Tongue (tissue), 2 donors: ENCODE results near the gene TIMM10. TPM values are rescaled to one million over a fixed set of nuclear protein-coding genes. Genes with fewer than 3 reads are reported as not detected.

ENCODE experiments used
- DNase-seq: peaks from one replicate; pipeline ENCODE4 v3.0.0-alpha.2; 2015
- total RNA-seq: library from RNA; depleted of rRNA; stranded (reverse); fragments of >200 nt; gene quantifications from one replicate; pipeline ENCODE4 v1.2.3, GENCODE V29; 2014

TIMM10 gene
- 16.8 TPM for total RNA-seq

GRCh38 chr11:57530596-57531507 is at the start of gene TIMM10:
Gene TIMM10, minus strand, starts transcription at chr11:57530754. Its CDS starts 565 bp downstream, at chr11:57530189.
- DNase-seq, result peak; percentile 99

- DNase-seq, result no peak
These were observed 43.5 kb upstream of the TIMM10 start for GRCh38 chr11:57574061-57574460.

- no peak for DNase-seq
These were observed 41.1 kb upstream of the TIMM10 start for GRCh38 chr11:57571606-57572005.

GRCh38 chr11:57568330-57568766 is 37.8 kb upstream of the TIMM10 start:
- peak; percentile 93 for DNase-seq

GRCh38 chr11:57567515-57568329 is 37.2 kb upstream of the TIMM10 start, which contains the start of gene UBE2L6:
Gene UBE2L6, minus strand, starts transcription at chr11:57567672. Its CDS starts 61 bp downstream, at chr11:57567611.
- DNase-seq, result peak; percentile 68

- DNase-seq, result no peak
These were observed 36.5 kb upstream of the TIMM10 start for GRCh38 chr11:57566905-57567514.

- DNase-seq, result peak; percentile 47
These were observed 35.7 kb upstream of the TIMM10 start for GRCh38 chr11:57566005-57566904.

GRCh38 chr11:57562596-57562995 is 32.0 kb upstream of the TIMM10 start:
- DNase-seq, result no peak

GRCh38 chr11:57560146-57560545 is 29.6 kb upstream of the TIMM10 start:
- no peak for DNase-seq

GRCh38 chr11:57556041-57556440 is 25.5 kb upstream of the TIMM10 start:
- DNase-seq, result no peak

- DNase-seq, result no peak
These were observed 24.8 kb upstream of the TIMM10 start for GRCh38 chr11:57555393-57555792.

- no peak for DNase-seq
These were observed 21.9 kb upstream of the TIMM10 start for GRCh38 chr11:57552479-57552878.

GRCh38 chr11:57551941-57552340 is 21.4 kb upstream of the TIMM10 start:
- no peak for DNase-seq

GRCh38 chr11:57549983-57550382 is 19.4 kb upstream of the TIMM10 start:
- DNase-seq, result no peak

- DNase-seq, result no peak
These were observed 17.4 kb upstream of the TIMM10 start for GRCh38 chr11:57547854-57548377.

GRCh38 chr11:57546869-57547475 is 16.4 kb upstream of the TIMM10 start:
- DNase-seq, result no peak

GRCh38 chr11:57546451-57546850 is 15.9 kb upstream of the TIMM10 start:
- DNase-seq, result no peak

GRCh38 chr11:57545883-57546282 is 15.3 kb upstream of the TIMM10 start:
- DNase-seq, result no peak

- DNase-seq, result no peak
These were observed 14.0 kb upstream of the TIMM10 start for GRCh38 chr11:57544566-57544965.

GRCh38 chr11:57543593-57543992 is 13.0 kb upstream of the TIMM10 start:
- DNase-seq, result no peak

- DNase-seq, result no peak
These were observed 12.0 kb upstream of the TIMM10 start for GRCh38 chr11:57542582-57542981.
